Mucosa of descending colon (tissue), 3 donors: ENCODE results near the gene CYTH1. TPM values are rescaled to one million over a fixed set of nuclear protein-coding genes. Genes with fewer than 3 reads are reported as not detected.

Experiments
- ATAC-seq: fragments of 200-7000 bp; cut with Tn5 transposase; one replicate; pipeline ENCODE4 v1.9.1; 2020; ENCODE audit warnings: mild to moderate bottlenecking, moderate library complexity
- DNase-seq, 3 donors: peaks; one replicate each; pipeline ENCODE4 v3.0.0-alpha.2; 2020
- H3K36me3 ChIP-seq: fragments of 200-600 bp; one replicate; pipeline ENCODE4 v1.8.0; 2021; ENCODE audit warnings: low read depth, mild to moderate bottlenecking
- H3K4me1 ChIP-seq: fragments of 200-600 bp; one replicate; pipeline ENCODE4 v1.8.0; 2021; ENCODE audit warnings: low read depth, mild to moderate bottlenecking
- H3K4me3 ChIP-seq: fragments of 200-600 bp; one replicate; pipeline ENCODE4 v1.8.0; 2021; ENCODE audit warnings: mild to moderate bottlenecking
- H3K9me3 ChIP-seq: fragments of 200-600 bp; one replicate; pipeline ENCODE4 v1.8.0; 2021; ENCODE audit warnings: mild to moderate bottlenecking
- CTCF ChIP-seq: fragments of 200-600 bp; IDR thresholded peaks from one replicate; pipeline ENCODE4 v1.8.0; 2022; ENCODE audit warnings: antibody characterized with exemption, mild to moderate bottlenecking
- intact Hi-C, 2 donors: fragments of 100-400 bp; cut with DNase I in 1 of 2; cut with micrococcal nuclease in 1 of 2; formaldehyde crosslinking; loops; one replicate each; pipeline versions ENCODE4 v1.11.0 to v1.11.1; 2022; cut with DNase I, micrococcal nuclease
- total RNA-seq, 3 donors: library from RNA; stranded (reverse); fragmentation: NEBNext Ultra II Directional in 2 of 3; extraction: Animal tissue kit (Norgen Biotek cat#: 25700) in 2 of 3; gene quantifications; one replicate each; pipeline versions ENCODE4 v1.2.1 to v1.2.4, GENCODE V29; 2021 to 2023
- donor health status: DM: no; HTN: no; CAD: no; lungs with moderate emphysema.
- donor health status: DM: no; HTN: no; CAD: no.
- donor health status: DM: no; HTN: yes; CAD: no.

Gene CYTH1
- total RNA-seq, 3 donors from 2014 or later, result 60.3 to 99.4 (median 91.6) TPM

GRCh38 chr17:78712043-78712442 lies 70.0 kb downstream of the CYTH1 start:
- H3K9me3 ChIP-seq, result no peaks in the 10 kb centered on the region
- intact Hi-C loops, result no loop called here
- peaks cover 25% of the 10 kb centered on the region for H3K4me1 ChIP-seq
- H3K36me3 ChIP-seq, result no peaks in the 10 kb centered on the region
- ATAC-seq (no peak), DNase-seq (no peak)
- H3K4me3 ChIP-seq, result no peak overlapping the region
- TF ChIP-seq CTCF, result no peak

GRCh38 chr17:78710607-78711006 lies 71.5 kb downstream of the CYTH1 start:
- no peak for TF ChIP-seq CTCF
- H3K9me3 ChIP-seq, result no peaks in the 10 kb centered on the region
- ATAC-seq (no peak), DNase-seq (no peak)
- intact Hi-C loops, result no loop called here
- no peak overlapping the region for H3K4me3 ChIP-seq
- H3K4me1 ChIP-seq, result peaks cover 11% of the 10 kb centered on the region
- no peaks in the 10 kb centered on the region for H3K36me3 ChIP-seq

- H3K4me1 ChIP-seq, result peaks cover 8% of the 10 kb centered on the region
- intact Hi-C loops, result loop anchor here in 1 of 2 donors (5.0 kb wide), 1 partner anchor 212 kb away; no protein-coding TSS in a partner anchor
Measured at GRCh38 chr17:78709751-78710181, 72.3 kb downstream of the CYTH1 start.

GRCh38 chr17:78709119-78709681 lies 72.9 kb downstream of the CYTH1 start:
- ATAC-seq, result peak; percentile 31
- no peak for DNase-seq
- no peak for TF ChIP-seq CTCF
- no peaks in the 10 kb centered on the region for H3K36me3 ChIP-seq
- intact Hi-C loops, result loop anchor here in 1 of 2 donors (5.0 kb wide), 1 partner anchor 212 kb away; no protein-coding TSS in a partner anchor
- no peak overlapping the region for H3K4me3 ChIP-seq
- H3K4me1 ChIP-seq, result peaks cover 8% of the 10 kb centered on the region
- no peaks in the 10 kb centered on the region for H3K9me3 ChIP-seq

More at GRCh38 chr17:78709751-78710181, 72.3 kb downstream of the CYTH1 start:
- no peaks in the 10 kb centered on the region for H3K9me3 ChIP-seq
- DNase-seq, result no peak
- ATAC-seq, result no peak
- no peaks in the 10 kb centered on the region for H3K36me3 ChIP-seq
- no peak for TF ChIP-seq CTCF
- H3K4me3 ChIP-seq, result no peak overlapping the region

GRCh38 chr17:78708510-78708973 lies 73.5 kb downstream of the CYTH1 start:
- H3K9me3 ChIP-seq, result no peaks in the 10 kb centered on the region
- DNase-seq, result peak; percentile 57 to 74 (median 69)
- intact Hi-C loops, result loop anchor here in 1 of 2 donors (5.0 kb wide), 1 partner anchor 211 kb away; no protein-coding TSS in a partner anchor
- H3K4me3 ChIP-seq, result no peak overlapping the region
- TF ChIP-seq CTCF, result peak; percentile 75
- peak; percentile 92 for ATAC-seq
- peaks cover 8% of the 10 kb centered on the region for H3K4me1 ChIP-seq
- no peaks in the 10 kb centered on the region for H3K36me3 ChIP-seq
